Stomach (tissue), 9 donors: ENCODE data around the gene IKBKG. TPM values are rescaled to one million over a fixed set of nuclear protein-coding genes. Genes with fewer than 3 reads are reported as not detected.

Experiments used
- DNase-seq, 2 donors: peaks; one replicate each; pipeline versions ENCODE4 v3.0.0 to v3.0.0-alpha.2; 2013 to 2019
- H3K27ac ChIP-seq, 5 donors: fragments of 200-600 bp in 4 of 5; sonication (generic) in 4 of 5; one replicate each; pipeline ENCODE4 v1.5.1; 2013 to 2019; ENCODE audit warnings: mild to moderate bottlenecking in 1 of 5, moderate library complexity in 1 of 5
- H3K27me3 ChIP-seq, 3 donors: fragments of 200-600 bp; sonication (generic); one replicate each; pipeline ENCODE4 v1.5.1; 2017 to 2019; ENCODE audit warnings: mixed run types in 1 of 3
- H3K36me3 ChIP-seq, 4 donors: fragments of 200-600 bp; sonication (generic); 1 replicate in 3 of 4; 2 replicates in 1 of 4; pipeline ENCODE4 v1.5.1; 2016 to 2019
- H3K4me1 ChIP-seq, 4 donors: fragments of 200-600 bp; sonication (generic); one replicate each; pipeline ENCODE4 v1.5.1; 2016 to 2019
- H3K4me3 ChIP-seq, 4 donors: fragments of 200-600 bp; sonication (generic) in 3 of 4; one replicate each; pipeline ENCODE4 v1.5.1; 2016 to 2019; ENCODE audit warnings: mild to moderate bottlenecking in 1 of 4
- H3K9me3 ChIP-seq, 4 donors: fragments of 200-600 bp; sonication (generic); one replicate each; pipeline ENCODE4 v1.5.1; 2016 to 2019
- CTCF ChIP-seq, 7 experiments: fragments of 450-650 bp in 4 of 7; fragments of 200-600 bp in 3 of 7; sonication (generic) in 3 of 7; IDR thresholded peaks; one replicate each; pipeline ENCODE4 v1.5.1; 2016 to 2019; ENCODE audit warnings: antibody characterized with exemption in 7 of 7, control low read depth in 2 of 7, mild to moderate bottlenecking in 1 of 7
- EP300 ChIP-seq: sonication (generic); formaldehyde crosslinking; IDR thresholded peaks from one replicate; pipeline ENCODE4 v1.6.1; 2017; ENCODE audit warnings: antibody characterized with exemption
- POLR2A ChIP-seq, 4 donors: fragments of 450-650 bp; IDR thresholded peaks; one replicate each; pipeline ENCODE4 v1.6.1; 2016; ENCODE audit warnings: antibody characterized with exemption in 4 of 4, control low read depth in 2 of 4, mild to moderate bottlenecking in 1 of 4, moderate library complexity in 1 of 4
- POLR2AphosphoS5 ChIP-seq, 3 donors: sonication (generic); formaldehyde crosslinking; IDR thresholded peaks; one replicate each; pipeline ENCODE4 v1.6.1; 2016; ENCODE audit warnings: antibody characterized with exemption in 3 of 3
- WGBS, 5 donors: extraction: QIAGEN DNeasy Blood & Tissue Kit in 3 of 5; methylation state at CpG; one replicate each; pipeline versions ENCODE4 v1.1.5 to v1.1.7; 2013 to 2018; 5-methylcytosine and 5-hydroxymethylcytosine counted together
- intact Hi-C: fragments of 100-400 bp; cut with DNase I; formaldehyde crosslinking; loops from one replicate; pipeline ENCODE4 v1.15.1; 2023; ENCODE audit warnings: low total_unique reads
- polyA plus RNA-seq, 3 donors: library from polyadenylated mRNA; stranded (reverse); fragments of 200-250 nt; gene quantifications; one replicate each; pipeline ENCODE4 v1.2.3, GENCODE V29; 2013
- total RNA-seq, 5 donors: library from RNA; depleted of rRNA; stranded (reverse); fragments of >200 nt; gene quantifications; one replicate each; pipeline versions ENCODE4 v1.1.0 to v1.2.3, GENCODE V29; 2014 to 2016
- donor health status: healthy with polysubstance abuse.
- donor health status: Bipolar disorder and iron deficiency.
- donor health status: healthy.

IKBKG gene
- total and polyA plus RNA-seq, 8 donors: 7.6 to 24.3 (median 17.4) TPM

- Histone ChIP-seq H3K27ac (peak overlapping the region; percentile 34 to 86 (median 84)), H3K27me3 (no peaks in the 10 kb centered on the region), H3K4me3 (peak overlapping the region in 1 of 4 donors; percentile 11), H3K9me3 (peaks cover 0 to 10% (median 0%) of the 10 kb centered on the region in 4 donors), H3K4me1 (peaks cover 14 to 68% (median 28%) of the 10 kb centered on the region in 4 donors), H3K36me3 (peaks cover 0 to 3% (median 0%) of the 10 kb centered on the region in 4 donors)
- WGBS, 5 donors: 40 to 73% (median 48%) methylated on average over 2 to 12 of the region's 12 CpGs
- TF ChIP-seq CTCF (IDR thresholded peaks at IDR 0.05) (no peak), EP300 (peak; percentile 17), POLR2AphosphoS5 (IDR thresholded peaks at IDR 0.05) (peak in 1 of 3 donors; percentile 30), POLR2A (IDR thresholded peaks at IDR 0.05) (no peak)
- intact Hi-C loops: no loop called here
- peak; percentile 72 to 73 for DNase-seq
Observed at GRCh38 chrX:154541896-154542722, 5.3 kb upstream of the IKBKG start.

GRCh38 chrX:154542723-154543424 is 4.5 kb upstream of the IKBKG start:
- Histone ChIP-seq H3K27me3 (no peaks in the 10 kb centered on the region), H3K36me3 (peaks cover 0 to 3% (median 0%) of the 10 kb centered on the region in 4 donors), H3K4me3 (peak overlapping the region in 1 of 4 donors; percentile 11), H3K4me1 (peaks cover 14 to 68% (median 28%) of the 10 kb centered on the region in 4 donors), H3K9me3 (peaks cover 0 to 13% (median 0%) of the 10 kb centered on the region in 4 donors), H3K27ac (peak overlapping the region; percentile 34 to 86 (median 84))
- WGBS, 5 donors: 52 to 61% (median 55%) methylated on average over 4 to 20 of the region's 20 CpGs
- intact Hi-C loops: no loop called here
- TF ChIP-seq EP300 (no peak), POLR2AphosphoS5 (IDR thresholded peaks at IDR 0.05) (no peak), CTCF (IDR thresholded peaks at IDR 0.05) (no peak)
- DNase-seq: no peak

- DNase-seq: peak in 1 of 2 donors; percentile 9
- no peaks in the 10 kb centered on the region for H3K27me3 ChIP-seq
- peaks cover 0 to 13% (median 0%) of the 10 kb centered on the region in 4 donors for H3K9me3 ChIP-seq
- WGBS, 5 donors: 93 to 95% (median 94%) methylated on average over 15 to 17 of the region's 17 CpGs
- TF ChIP-seq POLR2A (IDR thresholded peaks at IDR 0.05) (no peak), POLR2AphosphoS5 (IDR thresholded peaks at IDR 0.05) (no peak), EP300 (no peak), CTCF (IDR thresholded peaks at IDR 0.05) (no peak)
- intact Hi-C loops: no loop called here
- H3K36me3 ChIP-seq: peaks cover 0 to 3% (median 0%) of the 10 kb centered on the region in 4 donors
- peaks cover 20 to 80% (median 50%) of the 10 kb centered on the region in 4 donors for H3K4me1 ChIP-seq
- H3K27ac ChIP-seq: peak overlapping the region in 3 of 5 donors; percentile 89 to 94 (median 91)
- H3K4me3 ChIP-seq: peak overlapping the region; percentile 57 to 65 (median 64)
Observed at GRCh38 chrX:154545673-154546274, 1.6 kb upstream of the IKBKG start.
